Mammary microvascular endothelial cell (primary cell): Measurements from ENCODE around the gene MCM3AP. TPM values are rescaled to one million over a fixed set of nuclear protein-coding genes. Genes with fewer than 3 reads are reported as not detected.

Experiments used
- total RNA-seq: library from RNA; depleted of rRNA; stranded (reverse); fragments of >200 nt; gene quantifications from 2 replicates; pipeline ENCODE4 v1.2.3, GENCODE V29; 2015

Gene MCM3AP
- 32.6 and 45.0 TPM in 2 replicates for total RNA-seq

DNA sequence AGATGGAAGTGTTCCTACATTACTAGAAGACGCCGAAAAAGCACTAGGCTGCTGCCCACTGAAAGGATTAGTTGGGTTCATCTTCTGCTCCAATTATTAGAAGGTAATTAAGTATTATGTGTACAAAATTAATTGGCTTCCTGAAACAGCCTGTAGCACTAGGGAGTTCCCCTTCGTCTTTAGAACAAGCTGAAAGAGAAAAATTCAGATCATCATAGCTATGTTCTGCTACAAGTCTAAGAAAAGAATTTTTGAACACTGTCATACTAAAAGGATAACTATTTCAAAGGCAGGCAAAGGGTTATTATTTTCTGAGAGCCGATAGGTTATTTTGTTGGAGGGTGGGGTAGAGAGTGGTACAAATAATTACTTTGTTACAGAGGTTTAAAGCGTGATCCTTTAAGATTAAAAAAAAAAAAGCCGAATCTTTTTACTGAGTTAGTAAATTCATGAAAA is at the start of gene MCM3AP:
MCM3AP (minus strand) TSS at position 406 of the 456 bp plus-strand sequence; CDS start at position 81, 325 bp downstream.

DNA sequence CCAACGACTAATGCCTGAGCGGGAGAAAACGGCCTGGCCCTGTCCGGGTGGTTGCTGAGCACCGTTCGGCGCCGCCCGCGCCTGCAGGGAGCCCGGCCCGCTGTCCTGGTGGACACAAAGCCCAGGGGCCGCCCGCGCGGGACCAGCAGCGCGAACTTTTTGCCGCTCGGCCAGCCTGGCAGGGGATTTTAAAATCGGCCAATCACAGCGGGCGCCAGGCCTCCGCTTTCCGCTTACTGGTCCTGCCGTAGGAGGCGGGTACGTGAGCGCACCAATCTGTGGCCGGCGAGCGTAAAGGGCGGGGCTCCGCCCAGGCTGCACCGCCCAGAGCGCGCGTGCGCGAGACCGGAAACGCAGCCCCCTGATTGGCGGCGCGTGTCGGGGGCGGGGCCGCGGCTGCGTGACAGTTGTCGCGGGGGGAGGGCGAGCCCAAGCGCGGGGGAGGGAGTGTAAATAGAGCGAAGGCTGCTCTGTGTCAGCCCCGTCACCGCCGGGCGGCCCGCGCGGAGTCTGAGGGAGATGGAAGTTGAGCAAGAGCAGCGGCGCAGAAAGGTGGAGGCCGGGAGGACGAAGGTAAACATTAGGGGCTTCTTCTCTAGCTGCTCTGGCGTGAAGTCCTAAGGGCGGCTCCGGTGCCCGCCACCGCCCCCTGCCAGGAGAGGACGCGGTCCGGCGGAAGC is 38.4 kb upstream of the MCM3AP start, which contains the start of the genes C21orf58 and PCNT:
C21orf58 (minus strand) TSS at position 161 of the 680 bp plus-strand sequence. CDS start 1,132 bp downstream, outside the sequence.
PCNT (plus strand) TSS at position 447 of the 680 bp plus-strand sequence; CDS start at position 520, 73 bp downstream.

DNA sequence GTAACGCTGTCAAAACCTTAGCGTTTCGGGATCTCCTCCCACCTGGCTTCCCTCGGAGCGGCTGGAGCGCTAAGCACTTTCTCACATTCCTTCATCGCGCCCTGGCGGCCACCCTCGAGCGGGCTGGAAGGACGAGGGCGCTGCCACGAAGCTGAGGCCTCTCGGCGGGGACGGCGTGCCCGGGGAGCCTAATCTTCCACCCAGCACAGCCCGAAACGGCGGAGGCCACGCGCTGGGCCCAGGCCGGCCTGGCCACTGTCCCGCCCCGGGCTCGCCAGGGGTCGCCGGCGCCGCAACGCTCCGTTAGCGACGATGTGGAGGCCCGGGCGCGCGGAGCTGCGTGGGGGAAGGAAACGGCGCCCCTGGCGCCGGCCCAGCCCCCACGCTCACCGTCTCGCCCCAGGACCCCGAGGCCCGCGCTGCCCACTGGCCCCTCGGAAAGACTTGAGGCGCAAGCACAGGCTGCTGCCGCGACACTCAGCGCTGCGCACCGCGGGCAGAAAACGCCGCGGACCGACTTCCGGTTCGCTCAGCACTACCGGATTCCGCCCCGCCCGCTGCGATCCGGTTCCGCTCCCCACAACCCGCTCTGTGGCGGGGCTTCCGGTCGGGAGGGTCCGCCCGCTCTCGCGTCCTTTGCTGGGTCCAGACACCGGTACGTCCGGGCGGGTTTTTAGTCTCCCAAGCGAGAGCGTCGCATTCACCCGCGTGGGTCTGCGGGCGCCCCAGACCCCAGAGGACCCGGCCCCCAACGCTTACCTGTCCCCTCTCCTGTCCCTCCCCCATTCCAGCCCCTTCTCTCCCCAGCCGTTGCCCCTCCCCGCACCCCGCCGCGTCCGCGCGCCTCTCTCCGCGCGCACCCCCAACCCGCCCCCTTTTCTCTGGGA is 593 bp upstream of the MCM3AP start, which contains the start of gene YBEY:
YBEY (plus strand) TSS at position 582 of the 887 bp plus-strand sequence. CDS start 572 bp downstream, outside the sequence.

GRCh38 chr21:46228345-46229051 is 56.9 kb downstream of the MCM3AP start, which contains the start of gene LSS:
TSS of gene LSS (minus strand) at chr21:46228774. CDS start at chr21:46228745, 29 bp downstream.

Other genes with a start within 250 kb of the MCM3AP start
- 2.7 and 2.8 TPM in 2 replicates for gene COL6A2, start 187.5 kb downstream of the MCM3AP start, total RNA-seq
- gene FTCD, start 130.0 kb downstream of the MCM3AP start, total RNA-seq = not detected in 2 replicates
- 12.0 and 14.5 TPM in 2 replicates for gene SPATC1L, start 101.2 kb downstream of the MCM3AP start, total RNA-seq
- 113 and 122 TPM in 2 replicates for gene LSS, start 56.8 kb downstream of the MCM3AP start, total RNA-seq
- gene YBEY, start 731 bp upstream of the MCM3AP start, total RNA-seq = 13.8 and 17.2 TPM in 2 replicates
- 6.1 and 6.6 TPM in 2 replicates for gene C21orf58, start 38.3 kb upstream of the MCM3AP start, total RNA-seq
- 17.8 and 29.8 TPM in 2 replicates for gene PCNT, start 38.5 kb upstream of the MCM3AP start, total RNA-seq
- 18.4 and 21.1 TPM in 2 replicates for gene DIP2A, start 173.3 kb upstream of the MCM3AP start, total RNA-seq